ENCODE data around the gene WDR5. TPM values are rescaled to one million over a fixed set of nuclear protein-coding genes. Genes with fewer than 3 reads are reported as not detected.

Gene WDR5
- total RNA-seq, 2 donors from 2014 or later = 26.7 to 48.1 TPM

DNA sequence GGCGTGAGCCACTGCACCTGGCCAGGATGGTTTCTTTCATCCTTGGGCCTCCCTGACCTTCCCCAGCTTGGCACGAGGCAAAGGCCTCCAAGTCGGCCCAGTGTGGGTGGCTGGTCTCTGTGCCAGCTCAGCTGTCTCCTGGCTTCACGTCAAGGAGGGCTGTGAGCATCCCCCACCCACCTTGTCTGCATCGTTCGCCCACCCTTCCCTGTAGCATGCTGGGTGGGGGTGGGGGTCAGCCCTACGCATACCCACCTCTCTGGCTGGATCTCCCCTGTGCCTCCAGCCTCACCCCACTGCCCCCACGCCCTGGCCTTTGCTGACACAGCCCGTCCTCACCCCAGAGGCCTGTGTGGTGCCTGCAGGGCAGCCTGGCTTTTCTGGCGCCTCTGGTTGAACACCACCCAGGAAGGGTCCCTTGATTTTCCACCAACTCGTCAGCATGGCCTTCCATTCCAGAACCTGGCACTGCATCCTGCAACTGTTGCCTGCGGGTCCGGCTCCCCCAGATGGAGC is 8.8 kb upstream of the WDR5 start:
- H3K27me3 Mint-ChIP-seq = no peaks in the 10 kb centered on the region
- no peaks in the 10 kb centered on the region for H3K36me3 Mint-ChIP-seq (ENCODE audit: low read depth)
- no peaks in the 10 kb centered on the region for H3K9me3 Mint-ChIP-seq
- H3K27ac Mint-ChIP-seq = no peak overlapping the region
- H3K4me3 Mint-ChIP-seq = no peak overlapping the region
- no peak for ATAC-seq (replicated peaks)
- H3K4me1 Mint-ChIP-seq = no peaks in the 10 kb centered on the region

- H3K4me3 Mint-ChIP-seq = no peak overlapping the region
- H3K36me3 Mint-ChIP-seq (ENCODE audit: low read depth) = no peaks in the 10 kb centered on the region
- H3K27ac Mint-ChIP-seq = no peak overlapping the region
- no peak for ATAC-seq (replicated peaks)
- H3K9me3 Mint-ChIP-seq = no peaks in the 10 kb centered on the region
- H3K27me3 Mint-ChIP-seq = no peaks in the 10 kb centered on the region
- H3K4me1 Mint-ChIP-seq = no peaks in the 10 kb centered on the region
These were observed 8.3 kb upstream of the WDR5 start for GRCh38 chr9:134127616-134128015.

DNA sequence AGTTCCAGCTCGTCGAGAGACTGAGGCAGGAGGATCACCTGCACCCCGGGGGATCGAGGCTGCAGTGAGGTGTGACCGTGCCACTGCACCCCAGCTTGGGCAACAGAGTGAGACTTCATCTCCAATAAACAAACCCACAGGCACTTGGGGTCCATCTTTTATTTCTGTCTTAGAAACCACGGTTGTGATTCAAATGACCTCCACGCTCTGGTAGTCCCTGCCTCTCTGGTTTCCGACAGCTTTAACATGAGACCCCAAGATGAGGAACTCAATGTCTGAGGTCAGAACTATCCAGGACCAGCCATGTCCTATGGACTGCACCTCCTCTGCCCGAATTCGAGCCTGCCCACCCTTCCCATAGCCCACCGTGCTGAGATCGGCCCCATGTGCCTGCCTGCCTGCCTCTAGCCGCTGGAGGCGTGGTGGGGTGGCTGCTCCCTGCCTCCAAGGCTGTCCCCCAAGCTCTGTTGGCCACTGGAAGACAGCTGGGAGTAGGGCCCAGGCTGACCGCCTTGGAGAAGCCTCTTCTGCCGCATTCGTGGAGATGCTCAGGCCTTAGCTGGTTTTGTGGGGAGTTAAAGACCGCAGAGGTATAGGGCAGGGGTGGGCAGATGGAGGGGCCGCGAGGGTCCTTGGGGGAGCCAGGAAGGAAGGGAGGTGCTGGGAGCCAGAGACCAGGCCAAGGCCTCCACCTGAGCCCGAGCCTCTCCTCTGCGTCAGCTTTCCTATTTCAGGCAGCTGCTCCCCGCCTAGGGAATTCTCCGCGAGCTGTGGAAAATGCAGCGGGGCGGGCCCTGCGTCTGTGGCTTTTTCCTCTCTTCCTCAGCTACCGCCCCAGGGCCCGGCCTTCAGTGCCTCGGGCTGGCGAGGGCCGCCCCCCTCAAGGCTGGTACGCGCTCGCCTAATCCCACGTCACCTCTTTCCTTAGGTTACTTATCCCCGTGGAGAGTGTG is 6.9 kb upstream of the WDR5 start:
- Mint-ChIP-seq H3K4me3 (no peak overlapping the region), H3K36me3 (ENCODE audit: low read depth) (no peaks in the 10 kb centered on the region), H3K9me3 (no peaks in the 10 kb centered on the region), H3K4me1 (no peaks in the 10 kb centered on the region), H3K27ac (no peak overlapping the region), H3K27me3 (no peaks in the 10 kb centered on the region)
- ATAC-seq (replicated peaks) = no peak

DNA sequence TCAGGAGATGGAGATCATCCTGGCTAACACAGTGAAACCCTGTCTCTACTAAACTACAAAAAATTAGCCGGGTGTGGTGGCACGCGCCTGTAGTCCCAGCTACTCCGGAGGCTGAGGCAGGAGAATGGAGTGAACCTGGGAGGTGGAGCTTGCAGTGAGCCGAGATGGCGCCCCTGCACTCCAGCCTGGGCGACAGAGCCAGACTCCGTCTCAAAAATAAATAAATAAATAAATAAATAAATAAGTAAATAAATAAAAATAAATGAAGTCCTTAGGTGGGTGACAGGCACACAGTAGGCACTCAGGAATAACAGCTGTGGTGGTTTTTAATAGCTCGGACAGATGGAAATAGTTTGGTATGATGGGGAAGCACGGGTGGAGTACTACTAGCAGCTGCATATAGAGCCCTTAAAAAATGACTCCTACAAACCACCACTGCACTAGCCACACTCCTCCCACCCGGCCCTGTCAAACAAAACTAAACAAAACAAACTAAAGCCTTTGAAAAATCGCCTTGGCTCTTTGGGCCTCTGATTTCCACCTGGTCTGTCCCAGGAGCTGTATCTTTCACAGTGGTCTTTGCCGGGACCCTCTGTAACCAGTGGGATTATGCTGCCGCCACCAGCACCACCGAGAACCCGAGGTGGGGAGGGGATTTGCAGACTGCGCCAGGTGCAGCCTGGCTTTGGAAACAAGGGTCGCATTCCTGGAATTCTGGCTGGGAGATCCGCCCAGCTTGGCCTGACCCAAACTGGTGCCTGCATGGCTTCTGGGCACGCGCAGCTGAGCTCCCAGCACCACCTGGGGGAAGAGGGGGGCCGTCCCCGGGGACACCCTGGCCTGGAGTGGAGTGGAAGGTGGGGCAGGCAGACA is 5.1 kb upstream of the WDR5 start:
- no peaks in the 10 kb centered on the region for H3K9me3 Mint-ChIP-seq
- H3K27ac Mint-ChIP-seq = no peak overlapping the region
- H3K4me1 Mint-ChIP-seq = no peaks in the 10 kb centered on the region
- no peaks in the 10 kb centered on the region for H3K36me3 Mint-ChIP-seq (ENCODE audit: low read depth)
- no peak overlapping the region for H3K4me3 Mint-ChIP-seq
- H3K27me3 Mint-ChIP-seq = no peaks in the 10 kb centered on the region
- ATAC-seq (replicated peaks) = no peak

DNA sequence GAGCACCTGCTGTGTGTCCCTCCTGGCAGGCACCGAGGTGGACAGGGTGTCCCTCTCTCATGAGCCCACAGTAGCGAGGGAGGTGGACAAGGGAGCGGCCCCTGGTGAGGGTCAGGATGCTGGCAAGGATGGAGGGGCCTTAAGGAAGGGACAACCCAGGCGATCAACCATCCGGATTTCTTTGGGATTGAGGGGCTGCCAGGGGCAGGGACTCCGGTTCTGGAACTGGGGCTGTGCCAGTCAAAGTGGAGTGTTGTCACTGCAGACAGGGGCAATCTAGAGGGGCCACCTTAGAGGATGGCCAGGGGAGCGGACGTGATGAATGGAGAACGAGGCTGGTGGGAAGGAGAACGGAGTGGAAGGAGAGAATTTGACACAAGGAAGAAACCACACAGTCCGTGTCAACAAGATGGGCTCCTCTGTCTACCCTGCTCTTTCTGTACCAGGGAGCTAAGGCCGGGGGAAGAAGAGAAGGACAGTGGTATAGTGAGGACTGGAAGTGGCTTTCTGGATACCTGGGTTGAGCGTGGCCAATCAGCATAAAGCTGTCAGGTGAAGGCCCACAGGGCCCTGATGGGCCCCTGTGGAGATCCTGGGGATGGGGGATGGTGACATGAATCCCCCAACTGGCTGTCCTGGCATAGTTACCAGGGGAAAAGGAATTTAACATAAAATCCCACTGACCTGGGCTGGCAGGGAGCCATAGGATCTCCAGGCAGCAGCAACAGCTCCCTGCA is 4.2 kb upstream of the WDR5 start:
- Mint-ChIP-seq H3K27ac (peak overlapping the region; percentile 66), H3K27me3 (no peaks in the 10 kb centered on the region), H3K4me1 (no peaks in the 10 kb centered on the region), H3K9me3 (no peaks in the 10 kb centered on the region), H3K36me3 (ENCODE audit: low read depth) (peaks cover 3% of the 10 kb centered on the region), H3K4me3 (no peak overlapping the region)
- ATAC-seq (replicated peaks) = no peak

DNA sequence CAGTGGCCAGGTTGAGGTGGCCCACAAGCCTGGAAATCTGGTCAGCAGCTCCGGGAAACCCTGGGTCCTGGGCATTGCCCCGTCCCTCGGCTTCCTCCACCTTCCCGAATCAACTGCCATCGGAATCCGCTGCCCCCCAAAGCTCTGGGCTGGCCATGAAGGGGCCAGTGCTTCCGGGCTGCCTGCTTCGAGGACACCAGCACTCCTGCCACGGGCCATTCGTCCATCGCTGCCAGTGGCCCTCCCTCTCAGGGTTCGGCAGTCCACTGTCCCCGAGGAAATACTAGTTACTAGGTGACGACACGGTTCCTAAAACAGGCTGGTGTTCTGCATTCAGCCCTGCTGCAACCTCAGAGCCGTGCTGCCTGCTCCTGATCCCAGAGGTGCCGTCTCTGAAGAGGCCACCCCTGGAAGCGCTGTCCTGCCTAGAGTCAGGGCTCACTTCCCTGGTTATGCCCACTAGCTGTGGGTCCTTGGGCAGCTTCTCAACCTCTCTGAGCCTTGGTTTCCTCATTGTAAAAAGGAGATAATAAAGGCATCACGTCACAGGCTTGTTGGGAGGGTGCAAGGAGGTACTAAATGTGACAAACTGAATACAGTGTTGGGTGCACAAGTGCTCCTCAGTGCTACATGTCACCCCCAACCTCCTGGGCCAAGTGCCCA is 3.5 kb upstream of the WDR5 start:
- no peak overlapping the region for H3K27ac Mint-ChIP-seq
- no peaks in the 10 kb centered on the region for H3K27me3 Mint-ChIP-seq
- ATAC-seq (replicated peaks) = no peak
- H3K9me3 Mint-ChIP-seq = no peaks in the 10 kb centered on the region
- no peaks in the 10 kb centered on the region for H3K4me1 Mint-ChIP-seq
- H3K36me3 Mint-ChIP-seq (ENCODE audit: low read depth) = peaks cover 9% of the 10 kb centered on the region
- H3K4me3 Mint-ChIP-seq = no peak overlapping the region

GRCh38 chr9:134134949-134135342 is 936 bp upstream of the WDR5 start:
- Mint-ChIP-seq H3K27ac (peak overlapping the region; percentile 80), H3K27me3 (no peaks in the 10 kb centered on the region), H3K4me3 (peak overlapping the region; percentile 89), H3K36me3 (ENCODE audit: low read depth) (peaks cover 31% of the 10 kb centered on the region), H3K4me1 (peaks cover 12% of the 10 kb centered on the region), H3K9me3 (no peaks in the 10 kb centered on the region)
- ATAC-seq (replicated peaks) = no peak

- no peaks in the 10 kb centered on the region for H3K9me3 Mint-ChIP-seq
- peaks cover 45% of the 10 kb centered on the region for H3K36me3 Mint-ChIP-seq (ENCODE audit: low read depth)
- H3K27ac Mint-ChIP-seq = peak overlapping the region; percentile 89
- H3K4me1 Mint-ChIP-seq = peaks cover 14% of the 10 kb centered on the region
- peak overlapping the region; percentile 89 for H3K4me3 Mint-ChIP-seq
- ATAC-seq (replicated peaks) = peak; percentile 23
- H3K27me3 Mint-ChIP-seq = no peaks in the 10 kb centered on the region
These were observed 475 bp downstream of the WDR5 start for GRCh38 chr9:134136118-134136995.

DNA sequence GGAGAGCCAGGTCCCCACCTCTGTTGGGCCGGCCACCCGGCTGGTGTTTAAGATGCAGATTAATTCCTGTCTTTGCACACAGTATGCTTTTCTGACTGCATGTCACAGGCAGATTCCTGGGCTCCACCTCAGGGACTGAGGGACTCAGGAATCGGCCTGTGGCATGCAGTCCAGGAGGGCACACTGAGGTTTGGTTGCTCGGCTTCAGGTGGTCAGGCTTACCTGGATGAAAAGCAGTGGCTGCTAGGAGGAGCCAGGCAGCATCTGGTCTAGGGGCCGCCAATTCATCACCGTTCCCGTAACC is 1.1 kb downstream of the WDR5 start:
- peaks cover 14% of the 10 kb centered on the region for H3K4me1 Mint-ChIP-seq
- H3K36me3 Mint-ChIP-seq (ENCODE audit: low read depth) = peaks cover 51% of the 10 kb centered on the region
- H3K27ac Mint-ChIP-seq = peak overlapping the region; percentile 89
- no peaks in the 10 kb centered on the region for H3K27me3 Mint-ChIP-seq
- ATAC-seq (replicated peaks) = no peak
- no peaks in the 10 kb centered on the region for H3K9me3 Mint-ChIP-seq
- H3K4me3 Mint-ChIP-seq = peak overlapping the region; percentile 89

DNA sequence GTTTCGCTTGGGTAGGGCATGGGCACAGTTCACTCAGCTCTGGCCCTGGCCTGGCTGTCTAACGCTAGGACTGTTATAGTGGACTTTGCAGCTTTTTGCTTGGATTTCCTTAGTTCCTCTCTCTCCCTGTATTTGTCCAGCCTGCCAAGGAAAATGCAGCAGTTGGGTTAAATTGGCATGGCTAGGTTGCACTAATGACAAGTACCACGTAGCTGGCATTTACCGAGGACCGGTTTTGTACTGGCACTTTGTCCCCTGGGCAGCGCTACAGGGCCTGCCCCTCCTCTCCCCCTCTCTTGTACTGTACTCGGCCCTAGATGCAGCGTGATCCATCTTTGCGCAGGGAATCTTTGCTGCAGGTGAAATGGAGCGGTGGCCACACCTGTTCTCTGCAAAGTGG is 2.4 kb downstream of the WDR5 start:
- Mint-ChIP-seq H3K27ac (peak overlapping the region; percentile 63), H3K9me3 (no peaks in the 10 kb centered on the region), H3K4me1 (peaks cover 14% of the 10 kb centered on the region), H3K36me3 (ENCODE audit: low read depth) (peaks cover 63% of the 10 kb centered on the region), H3K4me3 (peak overlapping the region; percentile 89), H3K27me3 (no peaks in the 10 kb centered on the region)
- no peak for ATAC-seq (replicated peaks)

DNA sequence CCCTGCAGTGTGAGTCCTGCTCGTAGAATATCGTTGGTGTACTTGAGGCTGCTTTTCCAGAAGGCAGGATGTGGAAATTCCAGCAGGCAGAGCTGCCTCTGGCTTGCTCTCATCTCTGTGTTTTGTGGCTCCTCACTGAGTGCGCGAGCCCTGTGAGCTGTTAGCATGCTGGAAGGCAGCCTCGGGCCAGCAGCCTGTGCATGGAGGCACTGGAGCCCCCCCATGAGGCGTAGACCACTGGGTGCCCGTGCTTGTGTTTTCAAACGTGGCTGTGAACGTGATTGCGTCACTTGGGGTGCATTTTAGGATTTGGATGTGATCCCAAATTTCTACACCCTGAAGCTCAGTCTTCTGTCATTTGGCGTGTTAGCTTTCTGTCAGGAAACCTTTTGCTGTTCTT is 3.2 kb downstream of the WDR5 start:
- no peak for ATAC-seq (replicated peaks)
- peaks cover 70% of the 10 kb centered on the region for H3K36me3 Mint-ChIP-seq (ENCODE audit: low read depth)
- no peaks in the 10 kb centered on the region for H3K9me3 Mint-ChIP-seq
- H3K4me1 Mint-ChIP-seq = peaks cover 14% of the 10 kb centered on the region
- H3K4me3 Mint-ChIP-seq = peak overlapping the region; percentile 89
- H3K27me3 Mint-ChIP-seq = no peaks in the 10 kb centered on the region
- H3K27ac Mint-ChIP-seq = no peak overlapping the region

GRCh38 chr9:134141906-134142305 is 6.0 kb downstream of the WDR5 start:
- Mint-ChIP-seq H3K27ac (no peak overlapping the region), H3K27me3 (no peaks in the 10 kb centered on the region), H3K4me3 (no peak overlapping the region), H3K36me3 (ENCODE audit: low read depth) (peaks cover 90% of the 10 kb centered on the region), H3K9me3 (no peaks in the 10 kb centered on the region), H3K4me1 (peaks cover 14% of the 10 kb centered on the region)
- ATAC-seq (replicated peaks) = no peak

- H3K9me3 Mint-ChIP-seq = no peaks in the 10 kb centered on the region
- H3K36me3 Mint-ChIP-seq (ENCODE audit: low read depth) = peaks cover 95% of the 10 kb centered on the region
- H3K4me3 Mint-ChIP-seq = no peak overlapping the region
- no peak overlapping the region for H3K27ac Mint-ChIP-seq
- ATAC-seq (replicated peaks) = no peak
- peaks cover 4% of the 10 kb centered on the region for H3K4me1 Mint-ChIP-seq
- no peaks in the 10 kb centered on the region for H3K27me3 Mint-ChIP-seq
These were observed 8.9 kb downstream of the WDR5 start for GRCh38 chr9:134144801-134145200.
